HG02623 (cell line): ENCODE results near the gene EBI3.
"Not testable (repeated sequence)": the region's sequence is repeated elsewhere in the genome, so short reads cannot be mapped to it uniquely, and the experiment has no call there.

Experiments
- ATAC-seq: cut with Tn5 transposase; IDR thresholded peaks from one replicate; pipeline ENCODE4 v1.9.1; 2021; ENCODE audit warnings: moderate library complexity; ENCODE audit not compliant: unreplicated experiment

Gene EBI3

DNA sequence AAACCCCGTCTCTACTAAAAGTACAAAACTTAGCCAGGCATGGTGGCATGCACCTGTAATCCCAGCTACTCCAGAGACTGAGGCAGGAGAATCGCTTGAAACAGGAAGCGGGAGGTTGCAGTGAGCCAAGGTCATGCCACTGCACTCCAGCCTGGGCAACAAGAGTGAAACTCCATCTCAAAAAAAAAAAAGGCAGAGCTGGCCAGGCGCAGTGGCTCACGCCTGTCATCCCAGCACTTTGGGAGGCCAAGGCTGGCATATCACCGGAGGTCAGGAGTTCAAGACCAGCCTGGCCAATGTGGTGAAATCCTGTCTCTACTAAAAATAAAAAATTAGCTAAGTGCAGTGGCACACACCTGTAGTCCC lies 45.0 kb downstream of the EBI3 start:
- ATAC-seq: not testable (repeated sequence)

DNA sequence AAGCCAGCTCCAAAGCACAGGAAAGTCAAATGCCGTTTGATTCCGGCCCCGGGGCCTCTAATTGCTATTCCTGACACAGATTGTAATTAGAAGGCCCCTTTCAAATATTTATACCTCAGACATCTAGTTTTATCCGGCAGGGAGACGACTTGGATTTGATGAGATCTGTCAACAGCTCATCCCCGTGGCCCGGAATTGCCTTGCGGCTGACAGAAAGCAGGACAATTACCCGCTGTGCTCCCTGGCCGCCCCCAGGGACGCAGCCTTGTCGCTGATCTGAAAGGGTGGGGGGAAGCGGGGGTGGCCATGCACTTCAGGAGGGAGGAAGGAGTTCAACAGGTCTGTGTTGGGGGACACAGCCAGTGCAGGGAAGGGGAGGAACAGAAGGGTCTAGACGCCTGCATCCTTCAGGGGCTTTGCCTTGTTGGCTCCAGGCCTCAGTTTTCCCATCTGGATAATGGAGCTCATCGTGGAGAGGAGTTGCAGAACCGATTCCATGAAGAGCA lies 47.9 kb downstream of the EBI3 start:
- ATAC-seq: no peak

DNA sequence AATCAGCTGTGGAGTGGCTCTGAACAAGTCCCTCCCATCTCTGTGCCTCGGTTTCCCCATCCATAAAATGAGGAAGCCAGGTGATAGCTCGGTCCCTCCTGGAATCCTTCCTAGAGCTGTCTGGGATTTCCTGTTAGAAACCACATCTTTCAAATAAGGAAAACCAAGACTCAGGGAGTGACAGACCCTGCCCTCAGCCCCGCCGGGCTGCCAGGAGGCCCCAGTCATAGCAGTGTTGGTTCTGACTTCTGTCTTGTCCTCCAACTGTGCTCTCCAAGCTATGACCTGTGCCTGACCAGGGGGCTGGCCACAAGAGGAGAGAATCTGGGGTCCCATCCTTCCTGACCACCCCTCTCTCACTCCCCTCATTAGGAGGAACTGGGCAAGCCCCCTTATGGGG lies 48.7 kb downstream of the EBI3 start:
- ATAC-seq: no peak

- ATAC-seq: no peak
Observed at GRCh38 chr19:4278419-4279266, 49.3 kb downstream of the EBI3 start, which contains the start of gene SHD. Gene SHD, plus strand, starts transcription at chr19:4279266. Its CDS starts 798 bp downstream, at chr19:4280064.

GRCh38 chr19:4279267-4279529 lies 49.9 kb downstream of the EBI3 start:
- no peak for ATAC-seq

GRCh38 chr19:4279530-4280422 lies 50.5 kb downstream of the EBI3 start:
- ATAC-seq: no peak

- ATAC-seq: no peak
Observed at GRCh38 chr19:4284176-4284958, 55.0 kb downstream of the EBI3 start.

DNA sequence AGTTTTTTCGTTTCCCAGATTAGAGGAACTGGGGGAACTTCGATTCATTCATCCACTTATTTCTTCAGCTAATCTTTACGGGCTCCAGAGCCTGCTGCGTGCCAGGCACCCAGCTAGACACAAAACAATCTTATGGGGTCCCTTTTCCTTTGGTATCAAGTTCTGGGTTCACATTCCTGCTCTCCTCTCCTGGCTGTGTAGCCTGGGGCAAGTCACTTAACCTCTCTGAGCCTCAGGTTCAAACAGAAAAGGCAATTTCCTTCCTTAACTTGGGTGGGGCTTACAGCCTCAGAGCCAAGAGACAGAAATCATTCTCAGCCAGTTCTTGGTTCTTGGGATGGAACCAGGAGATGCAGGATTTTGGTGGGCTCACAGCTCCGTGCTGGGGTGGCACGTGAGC lies 55.7 kb downstream of the EBI3 start:
- ATAC-seq: no peak

DNA sequence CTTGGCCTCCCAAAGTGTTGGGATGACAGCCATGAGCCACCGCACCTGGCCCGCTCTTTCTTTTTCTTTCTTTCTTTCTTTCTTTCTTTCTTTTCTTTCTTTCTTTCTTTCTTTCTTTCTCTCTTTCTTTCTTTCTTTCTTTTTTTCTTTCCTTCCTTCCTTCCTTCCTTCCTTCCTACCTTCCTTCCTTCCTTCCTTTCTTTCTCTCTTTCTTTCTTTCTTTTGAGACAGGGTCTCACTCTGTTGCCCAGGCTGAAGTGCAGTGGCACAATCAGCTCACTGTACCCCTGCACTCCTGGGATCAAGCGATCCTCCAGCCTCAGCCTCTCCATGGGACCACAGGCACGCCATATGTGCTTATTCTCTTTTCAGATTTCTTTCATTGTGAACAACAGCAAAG lies 56.8 kb downstream of the EBI3 start:
- ATAC-seq: not testable (repeated sequence)
